ENCODE results near the gene CCDC170. TPM values are rescaled to one million over a fixed set of nuclear protein-coding genes. Genes with fewer than 3 reads are reported as not detected.

CCDC170 gene
- total and polyA plus RNA-seq, 2 of the 8 experiments (the other 6 are each of a cell fraction or from before 2014, with no cell fraction given), result 0.06 to 0.09 TPM

DNA sequence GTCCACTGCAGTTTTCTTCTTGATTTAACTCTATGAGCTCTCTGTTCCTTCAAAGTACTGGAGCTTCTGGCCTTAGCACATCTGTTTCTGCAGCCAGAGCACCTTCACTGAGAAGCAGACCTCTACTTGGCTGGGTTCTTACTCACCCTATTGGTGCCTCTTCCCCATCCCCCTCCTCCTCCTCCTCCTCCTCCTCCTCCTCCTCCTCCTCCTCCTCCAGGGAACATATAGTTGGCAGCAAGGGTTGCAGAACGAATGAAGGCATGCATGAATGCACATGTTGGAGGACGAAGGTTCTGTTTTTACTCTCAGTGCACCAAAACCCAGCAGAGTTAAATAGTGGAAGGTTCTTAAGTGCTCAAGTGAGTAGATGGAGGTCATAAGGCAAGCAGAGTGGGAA is 172.7 kb downstream of the CCDC170 start:
- Histone ChIP-seq H3K14ac (ENCODE audit: insufficient read length) (no peak overlapping the region), H3K4me3 (ENCODE audit: extremely low read depth in 1 of 4, insufficient read depth in 2 of 4, low read depth in 3 of 4, low read length in 4 of 4) (no peak overlapping the region), H4K20me1 (replicated peaks in 1 of 2; ENCODE audit: control insufficient read depth in 1 of 2, insufficient read depth in 2 of 2, low read length in 2 of 2) (no peaks in the 10 kb centered on the region), H3K56ac (replicated peaks; ENCODE audit: insufficient read length, low read depth, low read length) (no peak overlapping the region), H4K8ac (ENCODE audit: extremely low read depth, insufficient read depth, low read length) (no peak overlapping the region), H2AK5ac (ENCODE audit: low read depth, low read length) (no peak overlapping the region), H3K79me2 (ENCODE audit: control insufficient read depth in 1 of 2, insufficient read depth in 2 of 2, low read length in 2 of 2) (no peaks in the 10 kb centered on the region), H3K27ac (ENCODE audit: low read depth, low read length) (no peak overlapping the region), H3K27me3 (replicated peaks in 1 of 4; ENCODE audit: control insufficient read depth in 3 of 4, extremely low read depth in 1 of 4, insufficient read depth in 3 of 4, low read length in 3 of 4) (no peaks in the 10 kb centered on the region), H3K4me2 (ENCODE audit: insufficient read depth in 1 of 2, low read depth in 2 of 2, low read length in 2 of 2) (no peak overlapping the region), H3K36me3 (ENCODE audit: control insufficient read depth in 2 of 4, insufficient read depth in 4 of 4, low read length in 3 of 4) (no peaks in the 10 kb centered on the region), H2BK5ac (ENCODE audit: low read depth, low read length) (no peak overlapping the region), H4K91ac (replicated peaks; ENCODE audit: insufficient read length, low read length) (no peak overlapping the region), H3K79me1 (ENCODE audit: low read depth, low read length) (no peaks in the 10 kb centered on the region), H3K4ac (replicated peaks; ENCODE audit: insufficient read length, low read depth, low read length) (no peak overlapping the region), H2BK15ac (ENCODE audit: low read length) (no peak overlapping the region), H3K9ac (replicated peaks in 1 of 4; ENCODE audit: extremely low read depth in 1 of 4, low read depth in 3 of 4, low read length in 3 of 4) (no peak overlapping the region), H4K5ac (ENCODE audit: insufficient read length, low read depth, low read length) (no peak overlapping the region), H3K4me1 (replicated peaks in 1 of 4; ENCODE audit: control insufficient read depth in 3 of 4, insufficient read depth in 4 of 4, low read length in 3 of 4) (no peaks in the 10 kb centered on the region), H2BK12ac (ENCODE audit: low read depth, low read length) (no peak overlapping the region), H3K18ac (ENCODE audit: extremely low read depth, low read length) (no peak overlapping the region), H2BK120ac (replicated peaks; ENCODE audit: low read depth, low read length) (no peak overlapping the region), H3K23me2 (ENCODE audit: low read depth, low read length) (no peaks in the 10 kb centered on the region), H2AFZ (ENCODE audit: low read length) (no peak overlapping the region), H2BK20ac (ENCODE audit: low read length) (no peak overlapping the region), H3K9me3 (ENCODE audit: insufficient read depth in 2 of 2, low read depth in 1 of 2, low read length in 1 of 2) (no peaks in the 10 kb centered on the region), H3K23ac (ENCODE audit: insufficient read length) (no peak overlapping the region)
- CTCF ChIA-PET (ENCODE audit: partially characterized antibody), result interaction anchor here (0.7 to 1.8 kb wide), 3 partner anchors 9 to 458 kb away, joined by 3 to 7 read pairs (median 4); no protein-coding TSS in a partner anchor
- no peak for DNase-seq (ENCODE audit: low read depth in 1 of 2, low spot score in 2 of 2)
- TF ChIP-seq, protein P1, sequence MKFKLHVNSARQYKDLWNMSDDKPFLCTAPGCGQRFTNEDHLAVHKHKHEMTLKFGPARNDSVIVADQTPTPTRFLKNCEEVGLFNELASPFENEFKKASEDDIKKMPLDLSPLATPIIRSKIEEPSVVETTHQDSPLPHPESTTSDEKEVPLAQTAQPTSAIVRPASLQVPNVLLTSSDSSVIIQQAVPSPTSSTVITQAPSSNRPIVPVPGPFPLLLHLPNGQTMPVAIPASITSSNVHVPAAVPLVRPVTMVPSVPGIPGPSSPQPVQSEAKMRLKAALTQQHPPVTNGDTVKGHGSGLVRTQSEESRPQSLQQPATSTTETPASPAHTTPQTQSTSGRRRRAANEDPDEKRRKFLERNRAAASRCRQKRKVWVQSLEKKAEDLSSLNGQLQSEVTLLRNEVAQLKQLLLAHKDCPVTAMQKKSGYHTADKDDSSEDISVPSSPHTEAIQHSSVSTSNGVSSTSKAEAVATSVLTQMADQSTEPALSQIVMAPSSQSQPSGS (IDR thresholded peaks at IDR 0.05; ENCODE audit: low read length), result no peak
- TF ChIP-seq SRF (IDR thresholded peaks at IDR 0.05; ENCODE audit: low read depth, low read length) (no peak), MAFK (IDR thresholded peaks at IDR 0.05; ENCODE audit: low read depth, low read length) (no peak), SIX5 (IDR thresholded peaks at IDR 0.05; ENCODE audit: low read depth, low read length) (no peak)
- POLR2A ChIA-PET (ENCODE audit: partially characterized antibody), result no interaction called here
- no peak for FAIRE-seq
- 87% methylated on average over 2 of the region's 2 CpGs; no CpG with 5 or more reads in 1 of the 2 experiments for WGBS, 2 experiments (ENCODE audit: extremely low coverage in 1 of 2, insufficient coverage in 1 of 2, insufficient read length in 1 of 2, insufficient replicate concordance in 2 of 2, low coverage in 1 of 2, low lambda C conversion rate in 2 of 2, missing lambda C conversion rate in 1 of 2)
